ENCODE measurements around the gene CUL3. TPM values are rescaled to one million over a fixed set of nuclear protein-coding genes. Genes with fewer than 3 reads are reported as not detected.
"Not testable (repeated sequence)": the region's sequence is repeated elsewhere in the genome, so short reads cannot be mapped to it uniquely, and the experiment has no call there.

CUL3 gene
- total RNA-seq, 1 experiment from 2014 or later, result 95.7 TPM

GRCh38 chr2:224485081-224486014, 99.8 kb downstream of the CUL3 start:
- Histone ChIP-seq H3K27ac (ENCODE audit: low read depth, low read length) (peak overlapping the region; percentile 97), H3K4me2 (ENCODE audit: low read length) (peak overlapping the region; percentile 89), H3K4me3 (replicated peaks in 1 of 2; ENCODE audit: low read depth in 1 of 2, low read length in 2 of 2) (peak overlapping the region; percentile 27 to 45), H3K4me1 (ENCODE audit: control insufficient read depth in 1 of 2, insufficient read depth in 2 of 2, low read length in 2 of 2) (peaks cover 35 to 42% of the 10 kb centered on the region in 2 experiments), H3K79me2 (ENCODE audit: insufficient read depth, low read length) (peaks cover 62% of the 10 kb centered on the region), H3K9ac (ENCODE audit: low read length) (peak overlapping the region; percentile 62)
- H3K9me3 ChIP-seq (ENCODE audit: control insufficient read depth in 1 of 2, insufficient read depth in 1 of 2, low read depth in 1 of 2, low read length in 2 of 2); RAD21 ChIA-PET (ENCODE audit: low non-redundant PET in 1 of 2, low total read pairs in 2 of 2, uncharacterized antibody in 2 of 2, unreplicated experiment in 2 of 2); H3K27me3 ChIP-seq (ENCODE audit: insufficient read depth, low read length); H4K20me1 ChIP-seq (ENCODE audit: insufficient read depth); H3K36me3 ChIP-seq (ENCODE audit: control insufficient read depth in 1 of 2, insufficient read depth in 2 of 2, low read length in 2 of 2); H3K9me2 ChIP-seq (ENCODE audit: insufficient read depth); H2AFZ ChIP-seq (ENCODE audit: low read depth, low read length, poor library complexity, severe bottlenecking): not testable (repeated sequence)
- ChIA-PET CTCF (interaction anchor here (1.2 kb wide), 1 partner anchor 36 kb away, joined by 3 read pairs; no protein-coding TSS in a partner anchor), POLR2A (interaction anchor here (0.7 kb wide), 1 partner anchor 12 kb away, joined by 3 read pairs; no protein-coding TSS in a partner anchor)
- BruUV-seq (replicated peaks), result TSS peak; percentile 29
- intact Hi-C loops (cut with micrococcal nuclease), result loop anchor here (5.0 kb wide), 1 partner anchor 97 kb away; no protein-coding TSS in a partner anchor
- peak; percentile 96 for DNase-seq (ENCODE audit: low read depth, low spot score)
- TF ChIP-seq CBX3 (IDR thresholded peaks at IDR 0.05; ENCODE audit: low read depth) (peak; percentile 91), FOSL1 (IDR thresholded peaks at IDR 0.05; ENCODE audit: low read depth) (peak; percentile 69), RAD21 (IDR thresholded peaks at IDR 0.05; ENCODE audit: low read depth) (peak; percentile 30; the same call in 1 of the 2 replicates), MAX (IDR thresholded peaks at IDR 0.05) (peak; percentile 69), YY1 (IDR thresholded peaks at IDR 0.05; ENCODE audit: extremely low read depth, insufficient replicate concordance, low read depth, low read length) (peak; percentile 55), POLR2AphosphoS5 (IDR thresholded peaks at IDR 0.05; ENCODE audit: low read depth, low read length) (peak; percentile 49; the same call in 1 of the 2 replicates), JUND (IDR thresholded peaks at IDR 0.05) (peak; percentile 79), EGR1 (IDR thresholded peaks at IDR 0.05; ENCODE audit: low read depth) (peak; percentile 88), SP1 (IDR thresholded peaks at IDR 0.05; ENCODE audit: low read depth) (peak; percentile 94)
- peak; percentile 97 for ATAC-seq

- Histone ChIP-seq H3K4me1 (ENCODE audit: control insufficient read depth in 1 of 2, insufficient read depth in 2 of 2, low read length in 2 of 2) (peaks cover 13 to 14% of the 10 kb centered on the region in 2 experiments), H2AFZ (ENCODE audit: low read depth, low read length, poor library complexity, severe bottlenecking) (no peak overlapping the region), H3K36me3 (ENCODE audit: control insufficient read depth in 1 of 2, insufficient read depth in 2 of 2, low read length in 2 of 2) (peaks cover 12 to 14% of the 10 kb centered on the region in 2 experiments; a peak in 3 of 4 replicates), H3K9ac (ENCODE audit: low read length) (no peak overlapping the region), H3K4me2 (ENCODE audit: low read length) (no peak overlapping the region), H4K20me1 (ENCODE audit: insufficient read depth) (no peaks in the 10 kb centered on the region), H3K79me2 (ENCODE audit: insufficient read depth, low read length) (peaks cover 28% of the 10 kb centered on the region), H3K9me3 (ENCODE audit: control insufficient read depth in 1 of 2, insufficient read depth in 1 of 2, low read depth in 1 of 2, low read length in 2 of 2) (no peaks in the 10 kb centered on the region), H3K9me2 (ENCODE audit: insufficient read depth) (no peaks in the 10 kb centered on the region), H3K4me3 (replicated peaks in 1 of 2; ENCODE audit: low read depth in 1 of 2, low read length in 2 of 2) (no peak overlapping the region), H3K27me3 (ENCODE audit: insufficient read depth, low read length) (no peaks in the 10 kb centered on the region), H3K27ac (ENCODE audit: low read depth, low read length) (no peak overlapping the region)
- TF ChIP-seq ZNF274 (IDR thresholded peaks at IDR 0.05; ENCODE audit: low read depth, low read length) (no peak), SP1 (IDR thresholded peaks at IDR 0.05; ENCODE audit: low read depth) (no peak), EZH2 (IDR thresholded peaks at IDR 0.05) (no peak), POLR2A (IDR thresholded peaks at IDR 0.05; ENCODE audit: borderline replicate concordance, extremely low read depth, insufficient read depth, insufficient read length) (no peak), ZFX (IDR thresholded peaks at IDR 0.05) (no peak), CEBPB (IDR thresholded peaks at IDR 0.05; ENCODE audit: low read depth) (no peak), ATF3 (IDR thresholded peaks at IDR 0.05) (no peak), POLR2AphosphoS5 (IDR thresholded peaks at IDR 0.05; ENCODE audit: low read depth, low read length) (no peak), SIN3A (IDR thresholded peaks at IDR 0.05; ENCODE audit: low read depth) (no peak), CTCF (IDR thresholded peaks at IDR 0.05 in 2 of 3, conservative IDR thresholded peaks at IDR 0.05 in 1 of 3; ENCODE audit: borderline replicate concordance in 1 of 3, insufficient read depth in 1 of 3, low read depth in 2 of 3, low read length in 2 of 3) (no peak), CBX3 (IDR thresholded peaks at IDR 0.05; ENCODE audit: low read depth) (no peak), EZH2phosphoT487 (IDR thresholded peaks at IDR 0.05; ENCODE audit: borderline replicate concordance) (no peak)
- ChIA-PET POLR2A (no interaction called here), RAD21 (ENCODE audit: low non-redundant PET in 1 of 2, low total read pairs in 2 of 2, uncharacterized antibody in 2 of 2, unreplicated experiment in 2 of 2) (no interaction called here), CTCF (no interaction called here)
- DNase-seq (ENCODE audit: low read depth, low spot score), result no peak
- ATAC-seq, result no peak
- BruUV-seq (replicated peaks), result no TSS peak
- intact Hi-C loops (cut with micrococcal nuclease), result no loop called here
Observed at GRCh38 chr2:224479826-224480225, 105.3 kb downstream of the CUL3 start.
